GM21825 (cell line): ENCODE measurements around the gene OTOP1.
"Not testable (repeated sequence)": the region's sequence is repeated elsewhere in the genome, so short reads cannot be mapped to it uniquely, and the experiment has no call there.

Experiments used
- ATAC-seq: cut with Tn5 transposase; IDR thresholded peaks from one replicate; pipeline ENCODE4 v1.9.1; 2021; ENCODE audit warnings: mild to moderate bottlenecking, moderate library complexity; ENCODE audit not compliant: unreplicated experiment

Gene OTOP1, protein sequence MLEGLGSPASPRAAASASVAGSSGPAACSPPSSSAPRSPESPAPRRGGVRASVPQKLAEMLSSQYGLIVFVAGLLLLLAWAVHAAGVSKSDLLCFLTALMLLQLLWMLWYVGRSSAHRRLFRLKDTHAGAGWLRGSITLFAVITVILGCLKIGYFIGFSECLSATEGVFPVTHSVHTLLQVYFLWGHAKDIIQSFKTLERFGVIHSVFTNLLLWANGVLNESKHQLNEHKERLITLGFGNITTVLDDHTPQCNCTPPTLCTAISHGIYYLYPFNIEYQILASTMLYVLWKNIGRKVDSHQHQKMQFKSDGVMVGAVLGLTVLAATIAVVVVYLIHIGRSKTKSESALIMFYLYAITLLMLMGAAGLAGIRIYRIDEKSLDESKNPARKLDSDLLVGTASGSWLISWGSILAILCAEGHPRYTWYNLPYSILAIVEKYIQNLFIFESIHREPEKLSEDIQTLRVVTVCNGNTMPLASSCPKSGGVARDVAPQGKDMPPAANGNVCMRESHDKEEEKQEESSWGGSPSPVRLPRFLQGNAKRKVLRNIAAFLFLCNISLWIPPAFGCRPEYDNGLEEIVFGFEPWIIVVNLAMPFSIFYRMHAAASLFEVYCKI

DNA sequence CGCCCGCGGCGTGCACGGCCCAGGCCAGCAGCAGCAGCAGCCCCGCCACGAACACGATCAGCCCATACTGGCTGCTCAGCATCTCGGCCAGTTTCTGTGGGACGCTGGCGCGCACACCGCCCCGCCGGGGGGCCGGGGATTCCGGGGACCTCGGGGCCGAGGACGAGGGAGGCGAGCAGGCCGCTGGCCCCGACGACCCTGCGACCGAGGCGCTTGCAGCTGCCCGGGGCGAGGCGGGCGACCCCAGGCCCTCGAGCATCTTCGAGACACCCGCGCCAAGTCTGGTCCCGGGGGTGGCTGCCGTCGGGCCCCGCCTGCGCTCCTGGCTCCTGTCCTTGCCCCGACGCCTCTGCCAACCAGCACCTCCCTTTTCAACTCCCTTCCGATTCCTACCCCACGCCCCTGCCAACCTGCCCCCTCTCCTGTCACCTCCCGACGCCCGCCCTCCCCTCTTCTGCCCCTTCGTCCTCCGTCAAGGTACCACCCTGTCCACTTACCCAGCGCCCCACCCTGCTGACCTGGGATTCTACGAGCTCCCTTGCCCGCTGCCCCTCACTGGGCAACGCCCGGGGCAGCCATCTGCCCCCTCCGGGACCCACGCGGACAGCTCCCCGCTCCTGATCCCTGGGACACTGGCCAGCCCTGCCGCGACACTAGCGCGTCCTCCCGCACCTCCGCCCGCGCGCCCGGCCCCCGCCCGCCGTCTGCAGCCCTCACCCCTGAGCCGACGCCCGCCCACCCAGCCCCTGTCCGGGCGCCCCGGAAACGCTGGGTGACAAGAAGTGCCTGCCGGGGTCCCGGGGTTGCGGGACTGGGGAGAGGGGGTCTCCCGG lies at the start of gene OTOP1:
OTOP1 (minus strand) TSS at position 324 of the 833 bp plus-strand sequence; CDS start at position 259, 65 bp downstream.
- no peak for ATAC-seq

GRCh38 chr4:4274226-4274625 lies 47.5 kb upstream of the OTOP1 start:
- ATAC-seq, result no peak

- ATAC-seq, result no peak
These were observed 45.2 kb upstream of the OTOP1 start for GRCh38 chr4:4271912-4272311.

GRCh38 chr4:4270529-4270928 lies 43.8 kb upstream of the OTOP1 start:
- no peak for ATAC-seq

- no peak for ATAC-seq
These were observed 43.1 kb upstream of the OTOP1 start for GRCh38 chr4:4269856-4270255.

GRCh38 chr4:4269331-4269731 lies 42.6 kb upstream of the OTOP1 start:
- ATAC-seq, result no peak

DNA sequence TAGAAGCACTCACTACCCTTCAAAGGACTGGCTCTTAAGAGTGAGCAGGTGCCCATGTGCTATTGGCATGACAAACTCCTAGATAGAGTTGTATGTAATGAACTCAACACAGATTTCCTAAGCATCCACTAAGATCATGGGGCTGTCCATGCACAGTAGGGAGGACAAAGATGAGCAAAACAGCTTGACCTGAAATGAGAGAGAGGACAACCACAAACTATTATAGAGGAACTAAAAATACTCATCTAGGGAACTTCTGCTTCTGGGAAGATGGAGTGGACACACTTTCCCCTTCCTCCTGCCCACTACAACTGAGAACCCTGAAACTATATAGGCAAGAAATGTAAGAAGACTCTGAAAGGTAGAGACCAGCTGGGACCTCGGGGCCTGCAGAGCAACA lies 42.0 kb upstream of the OTOP1 start:
- no peak for ATAC-seq

- ATAC-seq, result no peak
These were observed 41.3 kb upstream of the OTOP1 start for GRCh38 chr4:4267981-4268380.

DNA sequence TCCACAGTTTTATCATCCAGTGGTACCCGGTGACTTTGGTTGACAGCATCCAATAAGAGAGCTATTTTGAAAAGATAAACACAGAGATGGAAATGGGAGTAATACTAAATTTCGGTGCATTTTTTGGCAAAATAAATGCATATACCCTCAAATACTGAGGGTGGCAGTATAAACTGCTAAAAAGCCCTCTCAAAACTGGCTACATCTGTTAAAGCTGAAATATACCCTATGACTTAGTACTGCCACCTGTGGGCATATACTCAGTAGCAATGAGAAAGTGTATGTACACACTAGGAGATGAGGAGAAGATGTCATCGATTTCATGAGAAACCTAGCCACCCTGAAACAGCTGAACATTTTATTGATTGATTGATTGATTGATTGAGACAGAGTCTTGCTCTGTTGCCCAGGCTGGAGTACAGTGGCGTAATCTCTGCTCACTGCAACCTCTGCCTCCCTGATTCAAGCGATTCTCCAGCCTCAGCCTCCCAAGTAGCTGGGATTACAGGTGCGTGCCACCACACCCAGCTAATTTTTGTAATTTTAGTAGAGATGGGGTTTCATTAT lies 33.5 kb upstream of the OTOP1 start:
- no peak for ATAC-seq

GRCh38 chr4:4259484-4260100 lies 32.9 kb upstream of the OTOP1 start:
- ATAC-seq, result no peak

DNA sequence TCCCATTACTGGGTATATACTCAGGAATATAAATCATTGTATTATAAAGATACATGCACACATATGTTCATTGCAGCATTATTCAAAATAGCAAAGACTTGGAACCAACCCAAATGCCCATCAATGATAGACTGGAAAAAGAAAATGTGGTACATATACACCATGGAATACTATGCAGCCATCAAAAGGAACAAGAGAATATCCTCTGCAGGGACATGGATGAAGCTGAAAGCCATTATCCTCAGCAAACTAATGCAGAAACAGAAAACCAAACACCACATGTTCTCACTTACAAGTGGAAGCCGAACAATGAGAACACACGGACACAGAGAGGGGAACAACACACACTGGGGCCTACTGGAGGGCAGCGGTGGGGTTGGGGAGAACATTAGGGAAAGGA lies 31.0 kb upstream of the OTOP1 start:
- ATAC-seq, result not testable (repeated sequence)

DNA sequence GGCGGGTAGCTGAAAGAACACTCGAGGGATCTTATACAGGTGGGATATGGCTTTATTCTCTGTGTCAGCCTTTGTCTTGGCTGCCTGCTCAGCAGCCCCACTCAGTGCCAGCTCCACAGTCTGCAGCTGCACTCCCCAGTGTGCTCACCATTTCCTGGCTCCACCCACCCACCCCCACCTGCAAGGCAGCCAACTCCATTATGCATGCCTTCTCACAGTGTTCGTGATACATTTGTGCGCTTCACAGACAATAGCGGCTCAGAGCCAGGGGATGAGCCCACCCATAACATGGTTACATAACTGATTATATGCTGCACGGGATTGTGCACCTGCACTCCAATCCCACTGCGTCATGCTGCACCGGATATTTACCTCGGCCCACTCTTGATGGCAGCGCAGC lies 30.1 kb upstream of the OTOP1 start:
- no peak for ATAC-seq

DNA sequence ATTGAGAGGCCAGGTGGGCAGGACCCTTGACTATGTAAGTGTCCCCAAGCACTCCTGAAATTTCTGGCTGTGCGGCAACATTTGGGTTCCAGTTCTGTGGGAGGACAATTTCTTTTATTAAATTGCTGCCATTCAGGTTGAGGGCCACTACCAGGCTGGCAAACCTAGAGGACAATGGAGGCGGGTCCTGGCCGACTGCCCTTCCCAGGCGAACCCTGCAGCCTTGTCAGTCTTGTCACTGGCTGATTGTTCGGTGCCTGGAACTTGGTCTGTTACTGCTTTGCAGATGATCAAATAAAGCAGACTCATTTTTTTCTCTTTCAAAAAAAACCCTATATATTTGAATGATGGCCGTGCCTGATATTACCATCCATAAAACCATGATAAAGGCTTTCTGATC lies 27.9 kb upstream of the OTOP1 start:
- ATAC-seq, result no peak

DNA sequence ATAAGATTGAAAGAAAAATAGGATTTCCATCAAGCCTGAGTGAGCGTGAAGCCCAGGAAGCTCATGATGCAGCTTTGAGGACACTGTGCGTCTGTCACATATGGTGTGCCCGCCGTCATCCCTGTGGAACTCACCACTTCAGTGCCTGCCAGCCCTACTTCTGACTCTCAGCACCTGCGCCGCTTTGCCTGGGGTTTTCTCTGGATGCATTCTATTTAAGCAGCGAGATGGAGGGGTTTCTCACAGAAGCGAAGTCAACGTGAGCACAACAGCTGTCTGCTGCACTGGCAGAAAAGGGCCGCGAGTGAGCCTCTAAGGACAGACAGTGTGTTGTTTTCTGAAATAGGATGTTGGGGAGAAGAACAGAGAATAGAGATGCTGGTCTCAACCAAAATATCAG lies 27.5 kb upstream of the OTOP1 start:
- ATAC-seq, result no peak

DNA sequence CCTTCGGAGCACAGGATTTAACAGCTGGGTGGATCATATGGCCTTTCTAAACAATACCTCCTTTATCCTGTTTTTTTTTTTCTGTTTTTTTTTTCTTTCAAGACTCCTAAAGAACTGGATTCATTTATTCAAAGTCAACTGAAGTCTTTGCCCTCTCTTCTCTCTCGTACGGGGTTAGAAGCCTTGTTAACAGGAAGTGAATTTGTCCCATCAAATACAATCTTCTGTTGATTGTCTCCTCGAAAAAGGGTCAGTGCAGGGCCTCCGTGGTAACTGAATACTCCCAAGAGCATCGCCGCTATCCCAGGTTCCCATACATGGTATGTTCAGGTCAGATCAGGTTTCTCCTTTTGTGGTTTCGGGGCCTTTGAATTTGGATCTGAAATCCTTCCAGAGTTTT lies 23.1 kb upstream of the OTOP1 start:
- no peak for ATAC-seq

DNA sequence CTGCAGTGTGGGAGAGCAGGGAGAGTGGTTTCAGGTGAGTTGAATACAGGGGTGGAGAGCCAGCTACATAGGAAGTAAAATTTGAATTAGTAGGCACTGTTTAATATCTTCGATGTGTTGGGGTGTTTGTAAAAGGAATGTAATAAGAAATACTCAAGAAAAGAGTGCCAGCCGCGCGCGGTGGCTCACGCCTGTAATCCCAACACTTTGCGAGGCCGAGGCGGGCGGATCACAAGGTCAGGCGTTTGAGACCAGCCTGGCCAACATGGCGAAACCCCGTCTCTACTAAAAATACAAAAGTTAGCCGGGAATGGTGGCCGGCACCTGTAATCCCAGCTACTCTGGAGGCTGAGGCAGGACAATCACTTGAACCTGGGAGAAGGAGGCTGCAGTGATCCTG lies 22.6 kb upstream of the OTOP1 start:
- not testable (repeated sequence) for ATAC-seq

DNA sequence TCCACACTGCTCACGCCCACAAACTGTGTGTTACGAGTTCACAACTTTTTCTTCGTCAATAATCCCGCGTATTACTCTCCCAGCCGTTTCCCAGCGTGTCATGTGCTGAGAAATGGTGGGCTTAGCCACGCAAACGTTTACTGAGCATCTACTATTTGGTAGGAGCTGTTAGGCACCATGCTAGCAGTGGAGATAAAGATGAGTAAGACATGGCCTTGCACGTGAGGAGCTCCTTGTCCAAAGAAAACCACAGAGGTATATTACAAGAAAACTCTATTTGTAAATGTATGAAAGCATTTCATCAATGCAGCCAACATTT lies 22.1 kb upstream of the OTOP1 start:
- no peak for ATAC-seq

- ATAC-seq, result peak; percentile 94
These were observed 21.5 kb upstream of the OTOP1 start, which contains the start of gene TMEM128 for GRCh38 chr4:4248029-4248884. TMEM128 (minus strand) TSS chr4:4248223; CDS start chr4:4248202, 21 bp downstream.

DNA sequence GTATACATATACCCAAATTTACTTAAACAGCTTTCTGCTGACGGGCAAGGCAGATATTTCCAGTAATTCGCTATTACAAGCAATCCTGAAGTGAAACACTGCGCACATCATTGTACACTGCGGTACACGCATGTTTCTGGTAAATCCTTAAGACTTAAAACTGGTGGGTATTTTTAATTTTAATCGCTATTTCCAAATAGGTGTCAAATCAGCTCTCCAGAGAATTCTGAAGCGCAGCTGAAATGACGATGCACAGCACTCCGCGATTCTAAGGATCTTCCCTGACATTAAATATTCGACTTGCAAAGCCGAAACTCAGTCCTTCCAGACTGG lies 20.9 kb upstream of the OTOP1 start:
- no peak for ATAC-seq

DNA sequence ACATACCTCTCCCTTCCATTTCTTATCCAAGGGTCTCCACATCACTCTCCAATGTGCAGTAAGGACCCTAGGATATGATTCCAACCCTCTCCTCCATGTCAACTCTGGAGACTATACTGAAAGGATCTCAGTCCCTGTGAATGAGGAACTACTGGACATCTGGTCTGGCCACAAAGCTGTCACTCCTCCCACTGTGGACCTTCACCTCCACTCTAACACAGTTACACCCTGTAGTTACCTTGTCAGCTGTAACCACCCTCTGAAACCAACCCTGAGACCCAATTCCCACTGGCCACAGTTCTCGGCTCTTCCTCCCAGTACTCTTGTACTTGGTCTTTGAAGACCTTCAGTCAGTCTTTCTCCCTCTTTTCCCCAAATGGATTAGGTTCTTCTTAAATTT lies 18.4 kb upstream of the OTOP1 start:
- ATAC-seq, result no peak
